OCI-LY1 (cell line): ENCODE measurements around the gene SCAPER.

Experiments
- EZH2 ChIP-seq: fragments of 200-600 bp; sonication (generic), shearing (Covaris generic); IDR thresholded peaks from 2 replicates; pipeline ENCODE4 v1.8.0; 2017; ENCODE audit warnings: borderline replicate concordance, mixed run types, mild to moderate bottlenecking, antibody characterized with exemption, low read length, moderate library complexity, mixed read lengths
- TF ChIP-seq, protein P1 (sequence below): fragments of 200-600 bp; sonication (generic), shearing (Covaris generic); IDR thresholded peaks from 2 replicates; pipeline ENCODE4 v1.5.1; 2017; ENCODE audit warnings: mild to moderate bottlenecking, antibody characterized with exemption, low read length, moderate library complexity, mixed read lengths

DNA sequence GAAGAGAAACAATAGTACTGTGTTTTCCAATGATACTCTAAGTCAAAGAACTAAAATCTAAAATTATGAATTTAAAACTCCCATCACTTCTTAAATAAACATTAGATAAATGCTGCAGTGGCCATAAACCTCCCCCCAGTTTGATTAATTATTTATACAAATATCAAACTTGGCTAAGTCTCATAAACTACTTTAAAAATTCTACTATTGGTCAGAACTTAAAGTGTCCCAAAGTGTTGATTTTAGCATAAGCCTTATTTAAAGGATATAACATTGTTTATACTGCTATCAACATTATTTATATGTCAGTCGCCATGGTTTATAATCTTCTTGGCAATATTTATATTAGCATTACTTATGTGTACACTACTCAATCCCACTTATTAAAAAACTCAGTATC, 132.4 kb downstream of the SCAPER start:
- TF ChIP-seq, protein P1, sequence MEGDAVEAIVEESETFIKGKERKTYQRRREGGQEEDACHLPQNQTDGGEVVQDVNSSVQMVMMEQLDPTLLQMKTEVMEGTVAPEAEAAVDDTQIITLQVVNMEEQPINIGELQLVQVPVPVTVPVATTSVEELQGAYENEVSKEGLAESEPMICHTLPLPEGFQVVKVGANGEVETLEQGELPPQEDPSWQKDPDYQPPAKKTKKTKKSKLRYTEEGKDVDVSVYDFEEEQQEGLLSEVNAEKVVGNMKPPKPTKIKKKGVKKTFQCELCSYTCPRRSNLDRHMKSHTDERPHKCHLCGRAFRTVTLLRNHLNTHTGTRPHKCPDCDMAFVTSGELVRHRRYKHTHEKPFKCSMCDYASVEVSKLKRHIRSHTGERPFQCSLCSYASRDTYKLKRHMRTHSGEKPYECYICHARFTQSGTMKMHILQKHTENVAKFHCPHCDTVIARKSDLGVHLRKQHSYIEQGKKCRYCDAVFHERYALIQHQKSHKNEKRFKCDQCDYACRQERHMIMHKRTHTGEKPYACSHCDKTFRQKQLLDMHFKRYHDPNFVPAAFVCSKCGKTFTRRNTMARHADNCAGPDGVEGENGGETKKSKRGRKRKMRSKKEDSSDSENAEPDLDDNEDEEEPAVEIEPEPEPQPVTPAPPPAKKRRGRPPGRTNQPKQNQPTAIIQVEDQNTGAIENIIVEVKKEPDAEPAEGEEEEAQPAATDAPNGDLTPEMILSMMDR, result no peak
- no peak for TF ChIP-seq EZH2
